ENCODE results near the gene CAB39. TPM values are rescaled to one million over a fixed set of nuclear protein-coding genes. Genes with fewer than 3 reads are reported as not detected.
"Not testable (repeated sequence)": the region's sequence is repeated elsewhere in the genome, so short reads cannot be mapped to it uniquely, and the experiment has no call there.

Gene CAB39
- polyA plus RNA-seq, 1 donor from 2014 or later = 118 TPM

DNA sequence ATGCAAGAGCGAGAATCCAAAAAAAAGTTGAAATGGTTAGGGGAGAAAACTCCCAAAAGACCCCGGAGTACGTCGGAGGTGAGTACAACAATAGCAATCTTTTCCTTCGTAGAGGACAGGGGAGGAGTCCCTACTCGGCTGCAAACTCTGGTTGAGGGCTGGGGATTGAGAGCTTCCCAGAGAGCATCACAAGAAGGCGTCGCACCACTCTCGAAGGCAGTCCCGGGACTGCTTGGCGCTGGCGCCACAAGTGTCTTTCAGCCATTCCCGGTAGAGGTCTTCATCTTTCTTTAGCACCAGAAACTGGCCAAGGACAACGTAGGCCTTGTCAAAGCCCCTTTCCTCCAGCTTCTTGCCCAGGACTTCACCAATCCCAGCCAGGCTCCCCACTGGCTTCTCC is 12.3 kb downstream of the CAB39 start:
- not testable (repeated sequence) for H3K27me3 ChIP-seq (ENCODE audit: insufficient read depth, low read depth, low read length); H3K4me3 ChIP-seq (ENCODE audit: low read length); H3K9ac ChIP-seq (ENCODE audit: low read length); H3K4me2 ChIP-seq (ENCODE audit: low read length); H4K20me1 ChIP-seq (ENCODE audit: insufficient read depth); H3K27ac ChIP-seq (ENCODE audit: low read length); H3K9me3 ChIP-seq (ENCODE audit: low read length); H3F3A ChIP-seq (ENCODE audit: insufficient read depth, low read length, poor library complexity, severe bottlenecking); H2AFZ ChIP-seq (ENCODE audit: low read depth, low read length); H3K9me2 ChIP-seq (ENCODE audit: insufficient read depth, low read length); H3K36me3 ChIP-seq (ENCODE audit: insufficient read depth, low read length)
- H3K79me2 ChIP-seq (replicated peaks; ENCODE audit: insufficient read depth, low read length) = peaks cover 33% of the 10 kb centered on the region

DNA sequence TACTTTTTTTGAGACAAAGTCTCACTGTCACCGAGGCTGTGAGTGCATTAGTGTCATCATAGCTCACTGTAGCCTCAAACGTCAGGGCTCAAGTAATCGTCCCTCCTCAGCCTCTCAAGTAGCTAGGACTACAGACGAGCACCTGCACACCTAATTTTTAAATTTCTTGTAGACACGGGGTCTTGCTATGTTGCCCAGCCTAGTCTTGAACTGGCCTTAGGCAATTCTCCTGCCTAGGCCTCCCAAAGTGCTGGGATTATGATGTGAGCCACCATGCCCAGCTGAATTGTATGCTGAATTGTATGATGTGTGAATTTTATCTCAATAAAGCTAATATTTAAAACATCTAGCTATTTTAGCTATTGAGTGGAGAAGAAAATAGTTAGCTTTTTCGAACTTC is 18.9 kb downstream of the CAB39 start:
- Histone ChIP-seq H4K20me1 (ENCODE audit: insufficient read depth) (no peaks in the 10 kb centered on the region), H3K4me3 (ENCODE audit: low read length) (no peak overlapping the region), H3F3A (ENCODE audit: insufficient read depth, low read length, poor library complexity, severe bottlenecking) (no peaks in the 10 kb centered on the region), H3K27me3 (ENCODE audit: insufficient read depth, low read depth, low read length) (no peaks in the 10 kb centered on the region), H3K9ac (ENCODE audit: low read length) (no peak overlapping the region), H3K27ac (ENCODE audit: low read length) (no peak overlapping the region), H3K4me2 (ENCODE audit: low read length) (no peak overlapping the region), H3K36me3 (ENCODE audit: insufficient read depth, low read length) (no peaks in the 10 kb centered on the region), H2AFZ (ENCODE audit: low read depth, low read length) (no peak overlapping the region), H3K9me2 (ENCODE audit: insufficient read depth, low read length) (no peaks in the 10 kb centered on the region), H3K9me3 (ENCODE audit: low read length) (no peaks in the 10 kb centered on the region), H3K79me2 (replicated peaks; ENCODE audit: insufficient read depth, low read length) (peaks cover 36% of the 10 kb centered on the region)
- no peak for TF ChIP-seq SMC3 (conservative IDR thresholded peaks at IDR 0.05; ENCODE audit: poor library complexity)

DNA sequence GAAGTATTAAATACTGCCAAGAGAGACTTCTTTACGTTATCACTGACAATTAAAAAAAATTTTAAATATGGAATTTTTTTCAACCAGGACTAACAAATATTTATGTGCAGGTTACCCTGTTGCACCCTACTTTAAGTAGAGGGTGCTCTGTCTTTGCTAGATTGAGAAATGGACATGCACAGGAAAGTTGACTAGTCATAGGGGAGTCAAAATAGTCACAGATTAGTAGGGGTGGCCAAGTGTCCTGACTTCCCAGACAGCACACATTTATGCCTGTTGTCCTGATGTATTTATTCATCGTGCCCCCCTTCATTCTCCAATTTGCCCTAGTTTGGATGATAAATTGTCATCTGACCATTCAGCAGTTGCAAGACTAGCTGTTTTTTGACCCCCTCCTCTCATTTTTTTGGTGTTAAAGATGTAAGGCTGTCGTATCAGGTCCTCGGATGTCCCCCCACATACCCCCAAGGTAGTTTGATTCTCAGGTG is 20.3 kb downstream of the CAB39 start:
- Histone ChIP-seq H3K9me2 (ENCODE audit: insufficient read depth, low read length) (no peaks in the 10 kb centered on the region), H2AFZ (ENCODE audit: low read depth, low read length) (no peak overlapping the region), H4K20me1 (ENCODE audit: insufficient read depth) (no peaks in the 10 kb centered on the region), H3K9ac (ENCODE audit: low read length) (no peak overlapping the region), H3K4me3 (ENCODE audit: low read length) (no peak overlapping the region), H3K27ac (ENCODE audit: low read length) (no peak overlapping the region), H3K9me3 (ENCODE audit: low read length) (no peaks in the 10 kb centered on the region), H3K4me2 (ENCODE audit: low read length) (no peak overlapping the region), H3K36me3 (ENCODE audit: insufficient read depth, low read length) (no peaks in the 10 kb centered on the region), H3K27me3 (ENCODE audit: insufficient read depth, low read depth, low read length) (no peaks in the 10 kb centered on the region), H3F3A (ENCODE audit: insufficient read depth, low read length, poor library complexity, severe bottlenecking) (no peaks in the 10 kb centered on the region), H3K79me2 (replicated peaks; ENCODE audit: insufficient read depth, low read length) (peaks cover 31% of the 10 kb centered on the region)
- TF ChIP-seq RAD21 (conservative IDR thresholded peaks at IDR 0.05) = no peak
- no peak for TF ChIP-seq MXI1 (conservative IDR thresholded peaks at IDR 0.05; ENCODE audit: poor library complexity, severe bottlenecking)
- TF ChIP-seq, protein P1, sequence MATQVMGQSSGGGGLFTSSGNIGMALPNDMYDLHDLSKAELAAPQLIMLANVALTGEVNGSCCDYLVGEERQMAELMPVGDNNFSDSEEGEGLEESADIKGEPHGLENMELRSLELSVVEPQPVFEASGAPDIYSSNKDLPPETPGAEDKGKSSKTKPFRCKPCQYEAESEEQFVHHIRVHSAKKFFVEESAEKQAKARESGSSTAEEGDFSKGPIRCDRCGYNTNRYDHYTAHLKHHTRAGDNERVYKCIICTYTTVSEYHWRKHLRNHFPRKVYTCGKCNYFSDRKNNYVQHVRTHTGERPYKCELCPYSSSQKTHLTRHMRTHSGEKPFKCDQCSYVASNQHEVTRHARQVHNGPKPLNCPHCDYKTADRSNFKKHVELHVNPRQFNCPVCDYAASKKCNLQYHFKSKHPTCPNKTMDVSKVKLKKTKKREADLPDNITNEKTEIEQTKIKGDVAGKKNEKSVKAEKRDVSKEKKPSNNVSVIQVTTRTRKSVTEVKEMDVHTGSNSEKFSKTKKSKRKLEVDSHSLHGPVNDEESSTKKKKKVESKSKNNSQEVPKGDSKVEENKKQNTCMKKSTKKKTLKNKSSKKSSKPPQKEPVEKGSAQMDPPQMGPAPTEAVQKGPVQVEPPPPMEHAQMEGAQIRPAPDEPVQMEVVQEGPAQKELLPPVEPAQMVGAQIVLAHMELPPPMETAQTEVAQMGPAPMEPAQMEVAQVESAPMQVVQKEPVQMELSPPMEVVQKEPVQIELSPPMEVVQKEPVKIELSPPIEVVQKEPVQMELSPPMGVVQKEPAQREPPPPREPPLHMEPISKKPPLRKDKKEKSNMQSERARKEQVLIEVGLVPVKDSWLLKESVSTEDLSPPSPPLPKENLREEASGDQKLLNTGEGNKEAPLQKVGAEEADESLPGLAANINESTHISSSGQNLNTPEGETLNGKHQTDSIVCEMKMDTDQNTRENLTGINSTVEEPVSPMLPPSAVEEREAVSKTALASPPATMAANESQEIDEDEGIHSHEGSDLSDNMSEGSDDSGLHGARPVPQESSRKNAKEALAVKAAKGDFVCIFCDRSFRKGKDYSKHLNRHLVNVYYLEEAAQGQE (IDR thresholded peaks at IDR 0.05; ENCODE audit: borderline replicate concordance) = no peak
- no peak for TF ChIP-seq POLR2AphosphoS5 (IDR thresholded peaks at IDR 0.05)
- no peak for TF ChIP-seq EP300 (conservative IDR thresholded peaks at IDR 0.05; ENCODE audit: poor library complexity, severe bottlenecking)
- TF ChIP-seq SMC3 (conservative IDR thresholded peaks at IDR 0.05; ENCODE audit: poor library complexity) = no peak
- TF ChIP-seq EZH2 (IDR thresholded peaks at IDR 0.05; ENCODE audit: borderline replicate concordance, insufficient read depth, low read length, poor library complexity, severe bottlenecking) = no peak
- TF ChIP-seq, protein P2, sequence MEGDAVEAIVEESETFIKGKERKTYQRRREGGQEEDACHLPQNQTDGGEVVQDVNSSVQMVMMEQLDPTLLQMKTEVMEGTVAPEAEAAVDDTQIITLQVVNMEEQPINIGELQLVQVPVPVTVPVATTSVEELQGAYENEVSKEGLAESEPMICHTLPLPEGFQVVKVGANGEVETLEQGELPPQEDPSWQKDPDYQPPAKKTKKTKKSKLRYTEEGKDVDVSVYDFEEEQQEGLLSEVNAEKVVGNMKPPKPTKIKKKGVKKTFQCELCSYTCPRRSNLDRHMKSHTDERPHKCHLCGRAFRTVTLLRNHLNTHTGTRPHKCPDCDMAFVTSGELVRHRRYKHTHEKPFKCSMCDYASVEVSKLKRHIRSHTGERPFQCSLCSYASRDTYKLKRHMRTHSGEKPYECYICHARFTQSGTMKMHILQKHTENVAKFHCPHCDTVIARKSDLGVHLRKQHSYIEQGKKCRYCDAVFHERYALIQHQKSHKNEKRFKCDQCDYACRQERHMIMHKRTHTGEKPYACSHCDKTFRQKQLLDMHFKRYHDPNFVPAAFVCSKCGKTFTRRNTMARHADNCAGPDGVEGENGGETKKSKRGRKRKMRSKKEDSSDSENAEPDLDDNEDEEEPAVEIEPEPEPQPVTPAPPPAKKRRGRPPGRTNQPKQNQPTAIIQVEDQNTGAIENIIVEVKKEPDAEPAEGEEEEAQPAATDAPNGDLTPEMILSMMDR (IDR thresholded peaks at IDR 0.05; ENCODE audit: poor library complexity, severe bottlenecking) = no peak
- TF ChIP-seq TAF1 (IDR thresholded peaks at IDR 0.05; ENCODE audit: low read depth) = no peak

Data from neural cell (in vitro differentiated cells).